Left forelimb (tissue), 1 donor: Measurements from ENCODE around the gene PRKCSH.
"Not testable (repeated sequence)": the region's sequence is repeated elsewhere in the genome, so short reads cannot be mapped to it uniquely, and the experiment has no call there.

Experiments used
- DNase-seq: peaks from one replicate; pipeline ENCODE4 v3.0.0-alpha.2; 2018; ENCODE audit warnings: low spot score

PRKCSH gene, protein sequence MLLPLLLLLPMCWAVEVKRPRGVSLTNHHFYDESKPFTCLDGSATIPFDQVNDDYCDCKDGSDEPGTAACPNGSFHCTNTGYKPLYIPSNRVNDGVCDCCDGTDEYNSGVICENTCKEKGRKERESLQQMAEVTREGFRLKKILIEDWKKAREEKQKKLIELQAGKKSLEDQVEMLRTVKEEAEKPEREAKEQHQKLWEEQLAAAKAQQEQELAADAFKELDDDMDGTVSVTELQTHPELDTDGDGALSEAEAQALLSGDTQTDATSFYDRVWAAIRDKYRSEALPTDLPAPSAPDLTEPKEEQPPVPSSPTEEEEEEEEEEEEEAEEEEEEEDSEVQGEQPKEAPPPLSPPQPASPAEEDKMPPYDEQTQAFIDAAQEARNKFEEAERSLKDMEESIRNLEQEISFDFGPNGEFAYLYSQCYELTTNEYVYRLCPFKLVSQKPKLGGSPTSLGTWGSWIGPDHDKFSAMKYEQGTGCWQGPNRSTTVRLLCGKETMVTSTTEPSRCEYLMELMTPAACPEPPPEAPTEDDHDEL

DNA sequence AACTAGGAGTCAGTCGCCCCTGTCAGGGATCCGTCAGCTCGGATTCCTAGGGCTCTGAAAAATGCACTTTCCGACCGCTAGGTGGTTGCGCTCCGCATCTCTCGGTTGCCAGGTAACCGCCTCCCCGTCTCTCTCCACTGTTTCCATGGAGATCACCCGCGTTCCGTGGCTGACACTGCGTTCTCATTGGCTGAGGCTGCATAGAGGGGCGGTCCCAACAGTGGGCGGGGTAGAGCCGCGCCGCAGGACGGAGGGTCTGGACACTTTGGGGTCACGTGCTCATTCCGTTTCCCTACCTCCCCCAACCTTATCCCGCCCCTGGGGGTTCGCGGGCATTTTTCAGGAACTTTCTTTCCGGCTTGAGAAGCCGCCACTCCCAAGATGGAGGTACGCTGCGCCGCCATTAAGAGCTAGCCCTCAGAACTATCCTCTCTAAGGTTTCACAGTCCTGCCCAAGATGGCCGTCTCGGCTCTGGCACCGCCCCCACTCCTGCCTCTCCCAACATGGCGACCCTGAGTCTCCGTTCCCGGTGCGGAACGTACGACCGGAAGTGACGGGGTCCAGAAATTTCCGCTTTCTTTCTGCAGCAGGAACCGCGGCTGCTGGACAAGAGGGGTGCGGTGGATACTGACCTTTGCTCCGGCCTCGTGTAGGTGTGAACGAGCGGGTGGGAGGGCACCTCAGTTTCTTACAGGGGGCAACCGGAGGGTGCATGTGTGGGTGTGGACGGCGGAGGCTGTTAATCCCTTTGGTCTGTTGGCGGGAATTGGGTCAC is at the start of gene PRKCSH, which contains the start of gene ODAD3:
Gene PRKCSH (plus strand): TSS at position 579 of the 776 bp plus-strand sequence. CDS start 483 bp downstream, outside the sequence.
Gene ODAD3 (minus strand): TSS at position 65 of the 776 bp plus-strand sequence. CDS start 105 bp downstream, outside the sequence.
- DNase-seq = peak; percentile 99

DNA sequence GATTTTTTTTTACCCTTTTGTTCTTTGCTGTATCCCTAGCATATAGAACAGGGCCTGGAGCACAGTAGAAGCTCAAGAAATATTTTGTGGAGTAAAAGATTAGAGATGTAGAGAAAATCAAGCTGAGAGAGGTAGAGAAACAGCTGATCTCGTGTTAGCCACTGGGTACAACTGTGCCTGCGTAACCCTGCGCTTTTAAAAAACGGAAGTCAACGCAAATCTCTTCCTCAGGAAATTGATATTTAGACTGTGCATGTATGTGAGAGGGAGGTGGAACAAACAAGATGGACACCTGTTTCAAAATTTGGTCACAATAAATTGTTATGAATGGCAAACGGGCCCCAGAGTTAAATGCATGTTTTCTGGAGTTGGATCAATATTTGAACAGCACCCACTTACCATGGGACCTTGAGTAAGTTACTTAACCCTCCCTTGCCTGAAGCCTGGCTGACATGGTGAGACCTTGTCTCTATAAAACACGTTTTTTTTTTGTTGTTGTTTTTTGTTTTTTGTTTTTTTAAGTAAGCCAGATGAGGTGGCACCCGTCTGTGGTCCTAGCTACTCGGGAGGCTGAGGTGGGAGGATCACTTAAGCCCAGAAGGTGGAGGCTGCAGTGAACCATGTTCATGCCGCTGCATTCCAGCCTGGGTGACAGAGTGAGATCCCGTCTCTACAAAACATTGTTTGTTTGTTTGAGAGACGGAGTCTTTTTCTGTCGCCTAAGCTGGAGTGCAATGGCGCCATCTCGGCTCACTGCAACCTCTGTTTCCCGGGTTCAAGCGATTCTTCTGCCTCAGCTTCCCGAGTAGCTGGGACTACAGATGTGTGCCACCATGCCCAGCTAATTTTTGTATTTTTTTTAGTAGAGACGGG is 48.0 kb upstream of the PRKCSH start:
- DNase-seq = no peak

DNA sequence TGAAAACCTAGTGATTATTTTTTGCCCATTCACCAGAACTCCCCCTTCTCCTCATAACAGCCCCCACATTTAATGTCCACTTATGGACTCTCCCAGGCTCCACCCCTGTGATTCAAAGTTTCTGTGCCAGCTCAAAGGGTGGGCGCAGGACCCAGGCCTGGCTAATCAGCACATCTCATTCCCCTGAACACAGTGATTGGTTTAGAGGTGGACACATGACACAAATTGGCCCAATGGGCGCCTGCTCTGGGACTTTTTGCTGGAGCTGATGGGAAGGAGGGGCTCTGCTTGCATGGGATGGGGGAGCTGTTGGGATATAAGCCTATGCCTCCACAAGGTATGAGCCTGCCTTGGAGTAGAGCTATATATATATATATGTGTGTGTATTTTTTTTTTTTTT is 45.1 kb upstream of the PRKCSH start:
- no peak for DNase-seq

DNA sequence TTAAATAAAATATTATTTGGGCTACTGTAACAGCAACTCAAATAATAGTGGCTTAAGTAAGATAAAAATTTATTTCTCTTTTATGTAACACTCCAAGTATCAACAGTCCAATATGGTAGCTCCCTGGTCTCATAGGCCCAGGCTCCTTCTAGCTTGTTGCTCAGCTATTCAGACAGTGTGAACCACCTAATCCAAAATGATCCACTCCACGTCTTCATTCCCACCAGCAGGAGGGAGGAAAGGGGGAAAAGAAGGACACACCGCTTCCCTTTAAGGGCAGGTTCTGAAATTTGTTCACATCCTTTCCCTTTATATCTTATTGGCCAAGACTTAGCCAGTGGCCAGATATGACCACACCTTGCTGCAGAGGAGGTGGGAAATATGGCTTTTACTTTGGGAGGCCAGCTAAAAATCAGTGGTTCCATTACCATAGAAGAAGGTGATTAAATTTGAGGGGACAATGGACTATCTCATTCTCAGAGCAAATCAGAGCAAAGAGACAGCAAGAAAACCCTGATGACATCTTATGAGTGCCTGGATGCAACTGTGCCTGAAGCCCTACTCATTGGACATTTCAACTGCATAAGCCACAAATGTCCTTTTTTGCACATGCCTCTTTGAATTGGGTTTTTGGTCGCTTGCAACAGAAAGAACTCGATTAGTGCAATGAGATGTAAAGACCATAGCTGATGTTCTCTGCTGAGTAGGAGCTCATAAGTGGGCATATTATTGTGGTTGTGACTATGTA is 44.3 kb upstream of the PRKCSH start:
- DNase-seq = no peak

DNA sequence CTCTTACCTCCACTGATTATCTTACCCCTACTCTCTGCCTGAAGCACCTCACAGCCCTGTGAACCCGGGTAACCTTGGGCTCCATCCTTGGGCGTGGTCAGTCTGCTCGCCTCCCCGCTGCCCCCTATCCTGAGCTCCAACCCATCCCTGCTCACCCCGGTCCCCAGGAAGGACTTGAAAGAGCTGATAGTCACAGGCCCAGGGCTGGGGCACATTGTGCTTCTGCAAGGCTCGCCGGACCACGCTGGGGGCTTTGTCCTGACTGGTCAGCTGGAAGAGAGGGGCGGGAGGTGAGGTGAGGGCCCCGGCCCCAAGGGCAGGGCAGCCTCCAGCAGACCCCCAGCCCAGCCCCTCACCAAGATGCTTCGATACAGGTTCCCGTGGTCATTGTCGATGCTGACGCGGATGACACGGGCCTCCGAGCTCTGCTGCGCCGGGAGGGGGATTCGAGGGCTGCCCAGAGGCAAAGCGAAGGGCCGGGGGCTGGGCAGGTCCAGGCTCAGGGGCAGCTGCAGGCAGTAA is 38.3 kb upstream of the PRKCSH start:
- DNase-seq = no peak

DNA sequence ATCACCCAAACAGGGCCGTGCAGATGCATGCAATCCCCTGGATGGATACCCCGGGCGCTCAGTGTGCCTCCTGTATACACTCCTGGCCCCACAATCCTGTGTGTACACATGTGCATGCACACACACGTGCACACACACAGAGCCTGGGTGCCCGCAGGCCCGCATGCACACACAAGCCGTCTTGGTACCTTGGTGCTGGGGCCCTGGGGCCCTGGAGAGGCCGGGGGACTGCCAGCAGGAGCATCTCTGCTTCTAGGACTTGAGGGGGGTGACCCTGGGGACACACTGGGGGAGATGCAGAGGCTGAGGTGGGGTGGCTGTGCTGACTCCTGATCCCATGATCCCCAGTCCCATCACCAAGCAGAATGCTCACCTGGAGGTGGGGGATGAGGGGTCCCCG is 35.8 kb upstream of the PRKCSH start:
- no peak for DNase-seq

DNA sequence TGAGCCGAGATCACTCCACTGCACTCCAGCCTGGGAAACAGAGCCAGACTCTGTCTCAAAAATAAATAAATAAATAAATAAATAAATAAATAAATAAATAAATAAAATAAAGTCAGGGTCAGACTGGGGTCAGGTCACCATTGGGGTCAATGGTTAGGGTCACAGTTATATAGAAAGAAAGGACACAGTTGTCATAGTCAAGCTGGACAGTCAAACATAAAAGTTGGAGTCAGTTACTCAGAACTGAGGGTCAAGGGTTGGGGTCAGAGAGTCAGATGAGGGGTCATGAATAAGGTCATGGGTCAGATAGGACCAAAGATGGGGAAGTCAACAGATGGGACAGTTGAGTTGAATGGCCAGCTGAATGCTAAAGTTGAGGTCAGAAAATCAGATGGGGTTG is 34.6 kb upstream of the PRKCSH start:
- DNase-seq = no peak

DNA sequence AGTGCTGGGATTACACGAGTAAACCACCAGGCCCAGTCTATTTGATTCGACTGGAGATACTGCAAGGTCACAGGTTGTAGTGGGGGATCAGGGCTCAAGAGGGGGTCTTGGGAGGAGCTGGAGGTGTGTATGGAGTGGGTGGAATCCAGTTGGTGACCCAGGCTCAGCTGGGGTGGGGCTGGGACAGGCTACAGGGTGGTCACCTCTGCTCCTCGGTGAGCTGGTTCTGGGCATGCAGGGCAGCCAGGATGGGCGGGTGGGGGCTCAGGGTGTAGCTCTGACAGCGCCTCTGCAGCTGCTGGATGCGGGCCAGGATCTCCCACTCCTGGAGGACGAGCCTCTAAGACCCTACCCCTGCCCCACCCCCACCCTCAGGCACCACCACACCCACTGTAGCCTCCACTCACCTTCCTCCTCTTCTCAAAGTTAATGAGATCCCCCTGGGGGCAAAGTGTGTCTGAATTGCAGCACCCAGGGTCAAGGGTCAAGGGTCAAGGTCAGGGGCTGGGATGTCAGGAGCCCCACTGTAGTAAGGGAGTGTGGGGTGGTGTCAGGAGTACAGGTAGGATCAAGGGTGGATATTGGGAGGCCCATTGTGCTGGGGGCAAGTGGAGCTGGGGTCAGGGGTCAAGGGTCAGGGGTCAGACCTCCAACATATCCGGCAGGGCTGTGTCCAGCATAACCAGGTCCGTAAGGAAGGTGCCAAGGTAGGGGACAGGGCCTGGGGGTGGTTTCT is 33.5 kb upstream of the PRKCSH start:
- no peak for DNase-seq

DNA sequence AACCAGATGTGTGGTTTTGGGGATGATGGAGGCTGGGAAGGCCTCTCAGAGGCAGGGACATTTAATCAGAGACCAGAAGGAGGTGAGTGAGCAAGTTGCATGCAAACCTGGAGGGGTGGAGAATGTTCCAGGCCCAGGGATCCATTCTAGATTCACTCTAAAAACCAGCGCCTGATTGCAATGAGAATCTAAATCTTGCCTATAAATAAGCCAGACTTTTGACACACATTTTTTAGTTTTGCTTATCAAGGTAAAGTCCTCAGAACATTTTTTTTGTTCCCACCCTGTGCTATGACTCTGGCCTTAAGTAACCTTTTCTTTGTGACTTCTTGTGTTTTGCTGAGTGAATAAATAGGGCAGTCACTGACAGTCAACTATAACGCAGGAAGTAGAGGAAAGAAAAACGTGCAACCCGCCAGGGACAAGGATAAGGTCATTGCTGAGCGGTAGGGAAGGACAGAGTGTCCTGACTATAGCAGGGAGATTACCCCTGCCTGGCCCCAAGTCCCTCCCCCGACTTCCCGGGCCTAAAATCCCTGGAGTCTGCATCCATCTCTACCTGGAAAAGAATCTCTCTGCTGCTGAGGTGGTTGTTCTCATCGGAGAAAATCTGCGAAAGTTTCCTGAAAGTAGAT is 30.7 kb upstream of the PRKCSH start:
- no peak for DNase-seq

DNA sequence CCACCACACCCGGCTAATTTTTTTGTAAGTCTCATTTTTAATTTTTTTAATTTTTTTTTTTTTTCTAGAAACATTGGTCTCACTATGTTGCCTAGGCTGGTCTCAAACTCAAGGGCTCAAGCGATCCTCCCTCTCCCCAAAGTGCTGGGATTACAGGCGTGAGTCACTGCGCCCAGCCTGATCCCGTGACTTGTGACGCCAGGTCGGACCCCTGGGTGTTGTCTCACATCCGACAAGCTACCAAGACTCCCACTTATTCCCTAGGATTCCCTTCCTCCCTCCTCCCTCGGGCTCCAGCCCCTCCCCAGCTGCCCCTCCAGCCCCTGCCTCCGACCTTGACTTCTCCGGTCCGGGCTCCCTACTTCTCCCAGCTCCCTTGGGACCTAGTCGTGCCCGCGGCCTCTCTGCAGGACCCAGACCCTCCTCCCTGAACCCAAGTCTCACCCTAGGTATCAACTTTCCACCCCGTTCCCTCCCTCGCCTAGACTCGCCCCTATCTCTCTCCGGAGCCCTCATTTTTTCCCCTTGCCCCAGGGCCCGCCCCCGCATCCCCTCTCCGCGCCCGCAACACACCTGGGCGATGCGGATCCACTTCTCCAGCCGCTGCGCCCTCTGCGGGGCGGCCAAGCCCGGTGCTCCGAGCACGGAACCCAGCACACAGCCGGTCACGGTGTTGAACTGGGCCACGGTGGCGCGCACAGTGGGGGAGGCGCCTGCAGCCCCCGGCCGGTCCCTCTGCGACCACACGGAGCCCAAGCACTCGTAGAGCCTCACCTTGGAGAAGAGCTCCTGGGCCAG is 29.4 kb upstream of the PRKCSH start:
- DNase-seq = no peak

DNA sequence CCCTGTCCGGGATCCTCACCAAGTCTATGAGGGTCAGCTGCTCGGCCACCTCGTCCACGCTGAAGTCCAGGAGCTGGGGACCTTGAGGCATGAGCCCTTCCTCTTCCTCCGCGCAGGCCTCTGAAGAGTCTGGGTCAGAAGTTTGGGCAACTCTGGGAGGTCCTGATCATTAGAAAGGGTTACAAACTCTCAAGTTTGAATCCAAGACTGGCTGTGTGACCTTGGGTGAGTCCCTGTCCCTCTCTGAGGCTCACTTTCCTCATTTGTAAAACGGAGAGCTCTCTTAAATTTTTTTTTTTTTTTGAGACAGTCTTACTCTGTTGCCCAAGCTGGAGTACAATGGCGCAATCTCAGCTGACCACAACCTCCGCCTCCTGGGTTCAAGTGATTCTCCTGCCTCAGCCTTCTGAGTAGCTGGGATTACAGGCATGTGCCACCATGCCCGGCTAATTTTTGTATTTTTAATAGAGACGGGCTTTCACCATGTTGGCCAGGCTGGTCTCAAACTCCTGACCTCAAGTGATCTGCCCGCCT is 28.7 kb upstream of the PRKCSH start:
- not testable (repeated sequence) for DNase-seq

DNA sequence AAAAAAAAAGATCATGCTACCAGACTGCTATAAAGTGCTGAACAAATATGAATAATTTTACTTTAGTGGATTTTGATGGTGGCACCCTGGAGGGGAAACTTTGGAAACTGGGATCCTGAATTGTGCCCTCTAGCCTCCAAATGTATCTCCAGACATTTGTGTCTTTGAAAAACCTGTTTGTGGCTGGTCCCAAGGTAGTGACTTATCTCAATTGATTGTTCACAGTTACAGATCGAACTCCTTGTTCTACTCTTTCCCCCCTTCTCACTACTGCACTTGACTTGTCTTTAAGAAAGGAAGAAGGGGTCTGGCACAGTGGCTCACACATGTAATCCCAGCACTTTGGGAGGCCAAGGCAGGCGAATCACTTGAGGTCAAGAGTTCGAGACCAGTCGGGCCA is 26.8 kb upstream of the PRKCSH start:
- no peak for DNase-seq

DNA sequence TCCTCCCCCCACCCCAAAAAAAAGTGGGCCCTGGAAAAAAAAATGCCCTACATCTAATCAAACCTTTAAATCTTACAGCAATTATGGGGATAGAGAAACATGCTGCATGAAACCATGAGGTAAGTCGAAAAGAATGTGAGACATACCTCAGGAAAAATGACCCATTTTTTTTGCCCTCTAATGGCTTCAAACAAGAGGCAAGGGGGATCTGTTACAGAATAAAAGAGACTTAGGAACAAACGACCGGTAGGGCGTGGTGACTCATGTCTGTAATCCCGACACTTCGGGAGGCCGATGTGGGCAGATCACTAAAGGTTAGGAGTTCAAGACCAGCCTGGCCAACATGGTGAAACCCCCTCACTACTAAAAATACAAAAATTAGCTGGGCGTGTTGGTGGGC is 24.8 kb upstream of the PRKCSH start:
- DNase-seq = no peak

DNA sequence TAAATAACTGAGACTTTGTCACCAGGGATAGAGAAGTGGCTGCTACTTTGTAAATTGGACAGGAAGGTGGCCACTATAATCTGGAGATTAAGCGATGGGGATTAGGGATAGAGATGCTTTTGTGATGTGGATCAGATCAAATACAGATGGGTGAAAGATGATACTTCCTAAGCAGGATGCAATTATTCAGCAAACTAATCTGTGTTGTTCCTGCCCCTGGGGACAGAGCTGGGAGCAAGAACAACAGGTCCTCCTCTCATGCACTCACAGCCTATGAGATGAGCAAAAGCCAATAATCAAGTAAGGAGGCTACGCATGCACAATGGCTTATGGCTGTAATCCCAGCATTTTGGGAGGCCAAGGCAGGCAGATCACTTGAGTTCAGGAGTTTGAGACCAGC is 20.9 kb upstream of the PRKCSH start:
- DNase-seq = no peak

DNA sequence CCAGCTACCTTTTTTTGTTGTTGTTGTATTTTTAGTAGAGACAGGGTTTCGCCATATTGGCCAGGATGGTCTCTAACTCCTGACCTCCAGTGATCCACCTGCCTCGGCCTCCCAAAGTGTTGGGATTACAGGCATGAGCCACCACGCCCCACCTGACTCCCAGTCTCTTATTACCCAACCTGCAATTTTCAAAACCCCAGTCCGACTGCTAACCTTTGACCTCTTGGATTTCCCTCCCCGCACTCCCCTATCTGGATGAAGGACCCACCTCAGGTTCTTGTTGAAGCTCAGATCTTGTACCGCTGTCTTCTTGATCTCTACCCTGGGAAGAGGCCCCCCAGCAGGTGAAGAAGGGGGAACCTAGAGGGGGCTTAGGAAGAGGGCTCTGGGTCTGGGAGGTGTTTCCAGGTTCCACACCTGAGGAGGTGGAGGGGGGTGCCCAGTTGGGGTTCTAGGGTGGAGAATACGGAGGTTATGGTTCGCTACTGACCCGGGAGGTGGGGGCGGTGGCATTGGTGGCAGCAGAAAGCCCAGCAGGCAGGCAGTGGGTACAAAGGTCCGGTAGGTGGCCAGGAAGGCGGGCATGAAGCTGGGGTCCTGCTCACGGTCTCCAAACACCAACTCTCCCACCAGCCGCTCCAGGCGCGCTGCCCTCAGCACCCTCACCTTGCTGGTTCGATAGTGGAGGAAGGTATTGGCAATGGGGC is 18.9 kb upstream of the PRKCSH start:
- DNase-seq = no peak

DNA sequence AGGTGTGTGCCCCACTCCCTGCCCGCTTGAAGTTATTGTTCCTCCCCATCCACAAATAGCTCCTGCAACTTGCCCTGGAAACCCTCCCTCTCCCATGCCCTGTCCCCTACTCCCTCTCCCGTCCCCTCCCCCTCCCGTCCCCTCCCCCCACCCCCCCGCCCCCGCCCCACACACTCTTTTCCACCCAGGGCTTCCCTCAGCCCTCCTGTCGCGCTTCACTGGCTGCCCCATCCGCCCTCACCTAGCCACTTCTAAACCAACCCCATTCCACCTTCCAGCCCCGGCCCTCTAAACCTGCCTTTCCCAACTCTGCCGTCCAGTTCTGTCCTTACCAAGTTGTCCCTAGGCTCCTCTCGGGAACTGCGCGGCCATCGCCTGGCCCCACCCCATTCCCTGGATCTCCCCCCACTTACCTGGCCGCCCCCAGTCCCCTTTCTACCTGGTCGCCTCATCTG is 17.3 kb upstream of the PRKCSH start:
- DNase-seq = no peak

DNA sequence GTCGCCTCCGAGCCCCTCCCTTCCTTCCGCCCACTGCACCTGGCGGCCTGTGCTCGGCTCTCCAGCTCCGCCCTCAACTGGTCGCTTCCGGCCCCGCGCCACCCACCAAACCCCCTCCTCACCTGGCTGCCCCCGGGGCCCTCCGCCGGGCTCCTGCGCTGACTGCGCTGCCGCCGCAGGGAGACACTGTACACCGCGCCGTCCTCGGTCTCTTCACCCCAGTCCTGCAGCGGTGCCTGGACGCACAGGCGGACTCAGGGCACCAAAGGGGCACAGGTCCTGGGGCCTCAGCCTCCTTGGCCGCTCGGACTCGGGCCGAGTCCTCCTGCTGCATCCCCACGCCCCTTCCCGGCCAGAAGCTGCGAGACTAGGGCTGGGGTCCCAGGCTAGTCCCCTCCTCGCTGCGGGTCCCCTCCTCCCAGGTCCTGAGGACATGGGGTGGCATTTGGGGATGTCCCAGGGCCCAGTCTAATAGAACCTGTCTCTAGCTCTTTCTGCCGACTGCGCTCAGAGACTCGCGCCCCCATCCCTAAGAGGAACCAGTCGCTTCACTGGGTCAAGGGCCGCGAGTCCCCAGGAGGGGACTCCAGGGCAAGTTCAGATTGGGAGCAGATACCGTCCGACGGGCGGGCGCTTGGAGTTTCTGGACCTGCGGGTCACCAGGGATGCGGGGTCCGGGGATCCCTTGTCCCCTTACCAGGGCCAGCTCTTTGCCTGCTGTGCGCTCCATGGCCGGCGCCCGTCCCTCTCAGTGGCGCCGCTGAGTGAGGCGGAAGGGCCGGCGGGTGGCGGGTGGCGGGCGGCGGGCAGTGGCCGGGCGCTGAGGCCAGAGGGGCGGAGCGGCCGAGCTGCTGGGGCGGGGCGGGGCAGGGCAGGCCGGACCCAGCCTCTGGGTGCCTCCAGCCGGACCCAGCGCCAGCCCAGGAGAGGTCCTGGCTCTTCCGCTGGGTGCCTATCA is 16.6 kb upstream of the PRKCSH start, which contains the start of gene RGL3:
Gene RGL3 (minus strand): TSS at position 766 of the 958 bp plus-strand sequence. CDS start 36 bp downstream, at position 730.
- DNase-seq = no peak
